ENCODE measurements around the gene LGALSL.

The LGALSL gene

DNA sequence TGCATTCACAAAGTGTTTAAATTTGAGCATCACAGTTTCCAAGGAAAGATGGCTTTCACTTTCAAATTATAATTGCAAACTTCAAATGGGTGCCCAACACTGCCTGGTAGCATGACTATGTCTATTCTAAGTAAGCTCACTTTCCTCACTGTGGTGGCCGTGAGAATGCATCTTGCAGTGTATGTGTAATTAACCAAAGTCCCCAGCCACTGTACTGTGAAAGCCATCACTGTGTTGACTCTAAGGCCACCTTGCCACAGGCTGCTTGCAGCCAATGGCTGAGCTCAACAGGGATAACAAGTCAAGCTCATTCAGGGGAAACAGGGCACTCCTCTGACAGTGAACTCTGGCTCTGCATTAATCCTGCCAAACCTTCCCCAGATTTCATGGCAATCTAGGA lies 43.3 kb upstream of the LGALSL start:
- Histone ChIP-seq H3K36me3 (ENCODE audit: control insufficient read depth, insufficient read depth, low read length) (no peaks in the 10 kb centered on the region), H3K27me3 (replicated peaks; ENCODE audit: control insufficient read depth, insufficient read depth, low read length) (no peaks in the 10 kb centered on the region; the same call in none of the 2 replicates), H3K4me3 (replicated peaks; ENCODE audit: low read depth, low read length) (no peak overlapping the region)
- TF ChIP-seq, protein P1, sequence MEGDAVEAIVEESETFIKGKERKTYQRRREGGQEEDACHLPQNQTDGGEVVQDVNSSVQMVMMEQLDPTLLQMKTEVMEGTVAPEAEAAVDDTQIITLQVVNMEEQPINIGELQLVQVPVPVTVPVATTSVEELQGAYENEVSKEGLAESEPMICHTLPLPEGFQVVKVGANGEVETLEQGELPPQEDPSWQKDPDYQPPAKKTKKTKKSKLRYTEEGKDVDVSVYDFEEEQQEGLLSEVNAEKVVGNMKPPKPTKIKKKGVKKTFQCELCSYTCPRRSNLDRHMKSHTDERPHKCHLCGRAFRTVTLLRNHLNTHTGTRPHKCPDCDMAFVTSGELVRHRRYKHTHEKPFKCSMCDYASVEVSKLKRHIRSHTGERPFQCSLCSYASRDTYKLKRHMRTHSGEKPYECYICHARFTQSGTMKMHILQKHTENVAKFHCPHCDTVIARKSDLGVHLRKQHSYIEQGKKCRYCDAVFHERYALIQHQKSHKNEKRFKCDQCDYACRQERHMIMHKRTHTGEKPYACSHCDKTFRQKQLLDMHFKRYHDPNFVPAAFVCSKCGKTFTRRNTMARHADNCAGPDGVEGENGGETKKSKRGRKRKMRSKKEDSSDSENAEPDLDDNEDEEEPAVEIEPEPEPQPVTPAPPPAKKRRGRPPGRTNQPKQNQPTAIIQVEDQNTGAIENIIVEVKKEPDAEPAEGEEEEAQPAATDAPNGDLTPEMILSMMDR (IDR thresholded peaks at IDR 0.05; ENCODE audit: insufficient read depth, low read length, poor library complexity, severe bottlenecking) = no peak
- DNase-seq (ENCODE audit: extremely low read depth, insufficient read length) = no peak

DNA sequence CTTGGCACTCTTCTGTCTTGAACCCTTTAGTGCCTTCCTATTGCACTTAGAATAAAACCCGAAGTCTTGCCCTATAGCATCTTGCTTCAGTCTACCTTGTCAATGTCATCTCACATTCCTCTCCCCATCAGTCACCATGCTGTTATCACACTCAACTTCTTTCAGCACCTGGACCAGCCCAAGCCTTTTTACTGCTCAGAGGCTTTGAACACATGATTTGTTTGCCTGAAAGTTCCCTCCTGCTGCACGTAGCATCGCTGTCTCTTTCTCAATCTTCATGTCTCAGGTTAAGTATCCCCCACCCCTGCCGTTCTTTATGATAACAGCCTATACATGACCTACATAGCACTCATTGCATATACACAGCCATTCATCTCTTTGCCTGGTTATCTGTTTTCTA lies 41.3 kb upstream of the LGALSL start:
- TF ChIP-seq, protein P1 (IDR thresholded peaks at IDR 0.05; ENCODE audit: insufficient read depth, low read length, poor library complexity, severe bottlenecking) = no peak
- no peak for DNase-seq (ENCODE audit: extremely low read depth, insufficient read length)
- H3K4me3 ChIP-seq (replicated peaks; ENCODE audit: low read depth, low read length) = no peak overlapping the region
- H3K36me3 ChIP-seq (ENCODE audit: control insufficient read depth, insufficient read depth, low read length) = no peaks in the 10 kb centered on the region
- H3K27me3 ChIP-seq (replicated peaks; ENCODE audit: control insufficient read depth, insufficient read depth, low read length) = no peaks in the 10 kb centered on the region; the same call in none of the 2 replicates

DNA sequence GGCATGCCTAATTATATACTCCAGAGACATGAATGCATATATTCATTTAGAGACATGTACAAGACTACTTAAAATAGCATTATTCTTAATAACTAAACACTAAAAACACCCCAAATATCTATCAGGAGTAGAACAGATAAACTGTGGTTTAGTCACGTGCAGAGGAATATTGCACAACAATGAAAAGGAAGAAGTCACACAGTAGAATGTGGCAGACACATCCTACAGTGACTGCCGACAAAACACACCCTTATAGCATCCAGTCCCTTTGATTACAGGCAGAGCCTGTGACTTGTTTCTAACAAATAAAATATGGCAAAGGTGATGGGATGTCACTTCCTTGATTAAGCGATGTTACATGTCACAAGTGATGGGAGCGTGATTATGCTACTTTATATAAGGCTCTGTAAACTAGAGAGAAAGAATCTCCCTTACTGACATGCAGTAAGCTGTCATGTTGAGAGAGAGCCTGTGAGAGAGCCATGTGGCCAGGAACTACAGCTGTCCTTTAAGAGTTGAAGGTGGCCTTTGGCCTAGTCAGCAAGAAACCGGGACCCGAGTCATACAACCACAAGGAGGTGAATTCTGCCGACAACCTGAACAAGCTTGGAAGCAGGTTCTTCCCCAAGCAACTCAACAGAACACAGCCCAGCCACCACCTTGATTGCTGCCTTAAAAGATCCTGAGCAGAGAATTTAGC lies 39.1 kb upstream of the LGALSL start:
- no peak for DNase-seq (ENCODE audit: extremely low read depth, insufficient read length)
- Histone ChIP-seq H3K4me3 (replicated peaks; ENCODE audit: low read depth, low read length) (no peak overlapping the region), H3K36me3 (ENCODE audit: control insufficient read depth, insufficient read depth, low read length) (no peaks in the 10 kb centered on the region), H3K27me3 (replicated peaks; ENCODE audit: control insufficient read depth, insufficient read depth, low read length) (no peaks in the 10 kb centered on the region; the same call in none of the 2 replicates)
- TF ChIP-seq, protein P1 (IDR thresholded peaks at IDR 0.05; ENCODE audit: insufficient read depth, low read length, poor library complexity, severe bottlenecking) = no peak

DNA sequence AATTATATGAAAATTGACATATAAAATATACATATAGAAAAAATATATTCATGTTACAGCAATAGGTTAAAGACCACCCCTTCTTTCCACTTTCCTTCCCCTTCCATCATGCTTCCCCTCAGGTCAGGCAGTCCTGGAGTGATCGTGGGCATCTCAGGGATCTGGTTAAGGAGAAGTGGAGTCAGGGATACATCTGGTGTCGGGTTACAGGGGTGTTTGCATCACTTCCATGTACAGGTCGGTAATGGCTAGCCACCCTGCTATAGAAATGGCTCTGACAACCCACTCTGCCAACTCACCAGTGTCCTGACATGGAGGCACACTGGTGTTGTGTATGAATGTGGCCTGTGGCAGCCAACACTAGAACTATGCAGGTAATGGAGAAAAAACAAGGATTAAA lies 36.3 kb upstream of the LGALSL start:
- no peak overlapping the region for H3K4me3 ChIP-seq (replicated peaks; ENCODE audit: low read depth, low read length)
- no peaks in the 10 kb centered on the region for H3K27me3 ChIP-seq (replicated peaks; ENCODE audit: control insufficient read depth, insufficient read depth, low read length)
- TF ChIP-seq, protein P1 (IDR thresholded peaks at IDR 0.05; ENCODE audit: insufficient read depth, low read length, poor library complexity, severe bottlenecking) = no peak
- DNase-seq (ENCODE audit: extremely low read depth, insufficient read length) = no peak
- no peaks in the 10 kb centered on the region for H3K36me3 ChIP-seq (ENCODE audit: control insufficient read depth, insufficient read depth, low read length)

DNA sequence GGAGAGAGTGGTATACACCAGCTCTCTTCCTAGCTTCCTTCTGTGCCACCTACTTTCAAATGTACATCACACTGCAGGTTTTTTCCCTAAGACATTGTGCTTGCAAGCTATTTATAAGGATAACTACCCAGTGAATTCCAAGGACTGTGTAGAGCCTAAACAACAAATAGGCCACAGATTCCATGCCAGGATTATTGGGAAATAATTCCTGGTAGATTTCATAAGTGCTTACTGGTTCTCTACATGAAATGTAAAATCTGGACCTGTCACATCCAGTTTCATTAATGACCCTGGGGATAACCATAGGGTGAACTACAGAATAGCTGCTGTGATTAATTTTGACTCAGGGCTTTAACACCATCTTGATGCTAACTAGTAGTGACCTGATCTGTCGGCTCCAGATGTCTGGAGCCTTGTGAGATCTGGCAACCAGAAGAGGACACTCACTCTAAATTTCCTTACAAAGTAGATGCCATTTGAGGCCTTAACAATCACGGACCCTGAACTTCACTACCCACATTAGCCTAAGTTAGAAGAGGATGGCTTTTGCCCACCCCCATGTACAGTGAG lies 34.3 kb upstream of the LGALSL start:
- DNase-seq (ENCODE audit: extremely low read depth, insufficient read length) = no peak
- Histone ChIP-seq H3K36me3 (ENCODE audit: control insufficient read depth, insufficient read depth, low read length) (no peaks in the 10 kb centered on the region), H3K27me3 (replicated peaks; ENCODE audit: control insufficient read depth, insufficient read depth, low read length) (no peaks in the 10 kb centered on the region), H3K4me3 (replicated peaks; ENCODE audit: low read depth, low read length) (no peak overlapping the region)
- TF ChIP-seq, protein P1 (IDR thresholded peaks at IDR 0.05; ENCODE audit: insufficient read depth, low read length, poor library complexity, severe bottlenecking) = no peak

Measured in GM06990 (cell line).